ENCODE measurements around the gene LEO1.

The LEO1 gene

GRCh38 chr15:51904421-51904820 is 67.2 kb downstream of the LEO1 start:
- Histone ChIP-seq H3K36me3 (ENCODE audit: control insufficient read depth, insufficient read depth, low read length) (peaks cover 7% of the 10 kb centered on the region), H3K27me3 (replicated peaks; ENCODE audit: control insufficient read depth, insufficient read depth, low read length) (no peaks in the 10 kb centered on the region), H3K4me3 (replicated peaks; ENCODE audit: low read depth, low read length) (no peak overlapping the region)
- TF ChIP-seq CTCF (IDR thresholded peaks at IDR 0.05; ENCODE audit: insufficient read depth, low read length, poor library complexity, severe bottlenecking) = no peak
- DNase-seq (ENCODE audit: extremely low read depth, insufficient read length) = no peak

- H3K36me3 ChIP-seq (ENCODE audit: control insufficient read depth, insufficient read depth, low read length) = peaks cover 6% of the 10 kb centered on the region
- no peak for TF ChIP-seq CTCF (IDR thresholded peaks at IDR 0.05; ENCODE audit: insufficient read depth, low read length, poor library complexity, severe bottlenecking)
- no peak overlapping the region for H3K4me3 ChIP-seq (replicated peaks; ENCODE audit: low read depth, low read length)
- H3K27me3 ChIP-seq (replicated peaks; ENCODE audit: control insufficient read depth, insufficient read depth, low read length) = no peaks in the 10 kb centered on the region
- DNase-seq (ENCODE audit: extremely low read depth, insufficient read length) = no peak
Measured at GRCh38 chr15:51889486-51889885, 82.1 kb downstream of the LEO1 start.

GRCh38 chr15:51888593-51889195 is 82.9 kb downstream of the LEO1 start:
- no peak overlapping the region for H3K4me3 ChIP-seq (replicated peaks; ENCODE audit: low read depth, low read length)
- peak; percentile 73 for TF ChIP-seq CTCF (IDR thresholded peaks at IDR 0.05; ENCODE audit: insufficient read depth, low read length, poor library complexity, severe bottlenecking)
- H3K27me3 ChIP-seq (replicated peaks; ENCODE audit: control insufficient read depth, insufficient read depth, low read length) = no peaks in the 10 kb centered on the region
- no peak for DNase-seq (ENCODE audit: extremely low read depth, insufficient read length)
- peaks cover 6% of the 10 kb centered on the region for H3K36me3 ChIP-seq (ENCODE audit: control insufficient read depth, insufficient read depth, low read length)
